HG03025 (cell line): Measurements from ENCODE around the gene XYLT1.
"Not testable (repeated sequence)": the region's sequence is repeated elsewhere in the genome, so short reads cannot be mapped to it uniquely, and the experiment has no call there.

Experiments
- ATAC-seq: cut with Tn5 transposase; IDR thresholded peaks from one replicate; pipeline ENCODE4 v1.9.1; 2021; ENCODE audit warnings: mild to moderate bottlenecking, moderate library complexity; ENCODE audit not compliant: unreplicated experiment, low FRiP score

XYLT1 gene

DNA sequence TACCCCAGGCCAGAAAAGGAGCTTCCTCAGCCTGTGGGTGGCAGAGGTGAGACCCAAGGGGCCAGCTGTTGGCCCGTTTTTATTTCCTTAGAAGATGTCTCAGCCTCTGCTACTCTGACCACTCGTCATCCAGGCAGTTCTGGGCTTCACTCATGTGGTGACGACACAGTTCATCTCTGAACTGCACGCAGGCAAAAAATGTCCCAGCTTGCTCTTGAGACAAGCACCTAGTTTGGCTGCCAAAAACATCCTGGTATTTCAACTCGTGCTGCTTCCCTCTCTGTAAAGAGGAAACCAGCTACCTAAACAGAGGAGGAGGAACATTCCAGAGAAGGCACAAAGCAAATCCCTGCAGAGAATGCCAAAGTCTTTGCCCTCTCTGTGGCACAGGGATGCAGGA, 125.7 kb downstream of the XYLT1 start:
- no peak for ATAC-seq

DNA sequence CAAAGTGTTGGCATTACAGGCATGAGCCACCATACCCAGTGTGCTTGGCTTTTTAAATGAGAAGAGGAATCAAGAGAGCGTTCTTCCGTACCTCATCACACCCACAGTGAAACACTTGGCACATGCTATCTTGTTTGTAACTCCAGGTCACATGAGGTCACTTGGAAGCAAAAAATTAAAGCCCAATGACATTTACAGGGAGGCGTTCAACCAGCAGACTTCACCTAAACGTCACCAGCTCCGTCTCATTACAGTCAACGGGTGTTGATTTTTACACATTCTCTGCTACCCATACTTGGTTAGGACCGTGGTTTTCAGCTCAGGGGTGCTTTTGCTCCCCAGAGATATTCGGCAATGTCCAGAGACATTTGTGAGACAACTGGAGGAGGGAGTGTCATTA, 127.0 kb downstream of the XYLT1 start:
- ATAC-seq, result no peak

DNA sequence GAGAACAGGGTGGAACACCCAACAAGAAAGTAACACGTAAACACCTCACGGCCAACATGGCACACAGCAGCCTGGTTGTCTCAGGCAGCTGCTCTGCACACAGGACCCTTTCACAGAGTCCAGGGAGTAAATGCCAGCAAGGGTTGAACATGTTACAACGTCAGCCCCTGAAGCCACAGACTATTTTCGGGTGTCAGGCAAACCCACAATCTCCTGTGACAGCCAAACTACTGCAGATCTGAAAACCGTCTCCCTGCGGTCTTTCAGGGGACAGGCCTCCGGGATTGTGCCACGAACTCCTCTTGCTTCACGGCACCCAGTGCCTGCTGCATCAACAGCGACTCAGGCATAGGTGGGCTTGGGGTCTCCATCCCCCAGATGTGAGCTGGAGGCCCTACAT, 127.7 kb downstream of the XYLT1 start:
- ATAC-seq, result no peak

DNA sequence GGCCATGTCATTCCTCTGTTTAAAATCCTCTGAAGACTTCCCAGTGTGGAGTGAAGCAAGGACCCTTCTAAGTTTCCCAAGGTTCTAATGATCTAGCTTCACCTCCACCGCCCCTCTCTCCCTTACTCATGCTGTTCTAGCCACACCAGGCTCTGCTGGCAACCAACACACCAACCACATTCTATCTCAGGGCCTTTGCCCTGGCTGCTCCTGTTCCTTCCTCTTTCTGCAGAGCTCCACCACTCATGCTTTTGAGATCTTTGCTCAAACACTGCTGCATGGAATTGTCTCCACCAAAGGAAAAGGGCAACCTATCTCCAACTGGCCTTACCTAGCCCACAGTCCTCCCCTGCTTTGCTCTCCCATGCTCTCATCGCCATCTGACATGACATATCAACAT, 128.7 kb downstream of the XYLT1 start:
- no peak for ATAC-seq

DNA sequence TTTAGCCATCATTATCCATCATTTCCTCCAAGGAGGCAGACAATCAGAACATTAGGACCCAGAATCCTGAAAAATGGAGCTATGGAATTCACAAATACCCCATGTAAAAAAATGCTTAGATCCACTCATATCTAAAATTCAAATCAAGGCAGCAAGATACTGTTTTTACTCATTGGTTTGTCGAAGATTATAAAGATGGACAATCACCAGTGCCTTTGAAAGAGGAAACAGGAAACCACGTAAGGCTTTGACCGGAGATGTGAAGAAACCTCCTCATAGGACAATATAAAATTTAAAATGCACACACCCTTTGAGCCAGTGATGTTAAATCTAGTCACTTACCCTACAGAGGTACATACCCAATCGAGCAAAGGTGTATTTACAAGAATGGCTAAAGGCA, 130.0 kb downstream of the XYLT1 start:
- no peak for ATAC-seq

DNA sequence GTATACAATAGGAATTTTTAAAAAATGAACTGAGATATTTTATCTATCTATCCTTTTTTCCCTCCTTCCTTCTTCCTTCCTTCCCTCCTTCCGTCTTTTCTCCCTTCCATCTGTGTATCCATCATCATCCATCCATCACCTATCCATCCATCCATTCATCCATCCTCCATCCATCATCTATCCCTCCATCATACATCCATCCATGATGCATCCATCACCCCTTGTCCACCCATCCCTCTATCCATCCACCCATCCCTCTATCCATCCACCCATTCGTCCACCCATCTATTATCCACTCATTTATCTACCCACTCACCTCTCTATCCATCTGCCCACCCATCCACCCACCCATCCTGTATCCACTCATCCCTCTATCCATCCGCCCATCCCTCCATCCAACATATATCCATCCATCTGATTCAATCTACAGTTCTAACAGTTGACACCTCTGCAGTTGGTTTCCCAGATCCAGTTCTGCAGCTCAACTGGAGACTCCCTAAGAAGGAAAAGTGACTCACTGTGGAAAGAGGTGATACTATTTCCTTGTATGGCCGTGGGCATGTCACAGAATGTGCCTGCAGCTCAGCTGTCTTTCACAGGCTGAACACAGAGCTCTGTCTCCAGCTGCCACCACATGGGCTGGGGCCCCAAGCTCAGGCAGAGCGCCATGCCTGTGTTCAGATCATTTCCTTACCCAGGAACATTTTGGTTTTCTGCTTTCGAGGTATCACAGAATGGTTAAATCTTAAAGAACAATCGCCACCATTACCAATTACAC, 130.8 kb downstream of the XYLT1 start:
- ATAC-seq, result no peak

DNA sequence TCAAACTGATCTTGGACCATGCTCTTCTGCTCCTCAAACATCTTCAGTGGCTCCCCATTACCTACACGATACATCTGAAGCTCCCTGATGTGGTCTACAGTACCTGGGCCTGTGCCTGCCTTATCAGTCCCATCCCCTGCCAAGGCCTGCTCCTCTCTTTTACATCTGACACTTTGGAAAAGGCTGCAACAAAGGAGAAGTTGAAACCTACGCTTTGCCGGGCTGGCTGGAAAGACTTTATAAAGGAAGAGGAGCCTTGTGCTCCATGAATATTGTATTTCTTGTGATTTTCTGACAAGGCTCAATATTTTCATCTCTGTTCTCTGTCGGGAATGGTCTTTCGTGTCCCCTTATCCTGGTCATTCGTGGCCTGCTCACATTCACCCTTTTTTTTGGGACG, 132.5 kb downstream of the XYLT1 start:
- ATAC-seq, result no peak

DNA sequence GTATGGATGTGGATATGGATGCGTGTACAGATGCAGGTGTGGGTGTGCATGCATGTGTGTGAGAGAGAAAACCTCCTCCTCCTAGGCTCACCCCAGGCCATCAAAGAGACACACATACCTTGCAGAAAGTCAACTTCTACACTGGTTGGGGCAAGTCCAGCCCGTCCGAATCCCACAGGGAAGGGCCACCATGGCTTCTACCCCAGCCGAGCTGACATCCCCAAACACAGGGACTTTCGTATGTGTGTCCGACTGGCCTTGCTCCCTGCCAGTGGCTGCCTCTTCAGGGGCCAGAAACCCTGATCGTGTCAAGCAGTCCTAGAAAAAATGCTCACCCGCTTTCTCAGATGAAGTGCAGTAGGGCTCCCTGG, 134.2 kb downstream of the XYLT1 start:
- ATAC-seq, result no peak

DNA sequence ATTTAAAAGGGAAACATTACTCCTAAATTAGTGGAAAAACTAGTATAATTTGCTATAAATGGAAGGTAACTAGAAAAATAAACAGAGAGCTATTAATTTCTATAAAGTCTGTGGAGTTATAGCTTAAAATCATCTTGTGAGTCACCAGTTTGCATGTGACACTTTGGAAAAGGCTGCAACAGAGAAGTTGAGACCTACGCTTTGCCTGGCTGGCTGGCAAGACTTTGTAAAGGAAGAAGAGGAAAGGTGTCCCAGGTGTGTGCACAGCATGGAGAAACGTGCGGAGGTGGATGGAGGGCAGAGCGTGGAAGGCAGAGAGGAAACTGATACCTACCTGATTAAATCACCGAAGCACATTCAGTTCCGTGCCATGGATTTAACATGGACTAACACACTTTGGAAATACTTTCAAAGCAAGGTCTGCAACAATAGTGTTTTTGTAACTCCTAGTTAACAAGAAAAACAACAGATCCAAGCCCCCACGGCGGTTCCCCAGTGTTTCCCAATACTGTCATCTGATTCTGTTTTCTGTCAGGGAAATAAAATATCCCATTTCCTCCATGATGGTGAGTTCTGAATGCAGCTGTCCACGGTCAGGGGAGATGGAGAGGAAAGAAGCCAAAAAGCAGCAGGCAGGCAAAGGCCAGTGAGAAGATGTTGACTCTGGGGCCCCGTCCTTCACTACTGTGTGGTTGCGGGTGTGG, 134.8 kb downstream of the XYLT1 start:
- ATAC-seq, result no peak

DNA sequence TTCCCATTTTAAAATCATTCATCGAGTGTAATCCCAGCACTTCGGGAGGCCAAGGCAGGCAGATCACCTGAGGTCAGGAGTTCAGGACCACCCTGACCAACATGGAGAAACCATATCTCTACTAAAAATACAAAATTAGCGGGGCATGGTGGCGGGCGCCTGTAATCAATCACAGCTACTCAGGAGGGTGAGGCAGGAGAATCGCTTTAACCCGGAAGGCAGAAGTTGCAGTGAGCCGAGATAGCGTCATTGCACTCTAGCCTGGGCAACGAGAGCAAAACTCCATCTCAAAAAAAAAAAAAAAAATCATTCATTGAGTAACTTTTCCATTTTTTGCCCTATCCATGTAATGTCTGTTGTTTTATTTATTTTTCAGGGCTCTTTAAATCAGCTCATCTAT, 135.4 kb downstream of the XYLT1 start:
- ATAC-seq, result not testable (repeated sequence)

DNA sequence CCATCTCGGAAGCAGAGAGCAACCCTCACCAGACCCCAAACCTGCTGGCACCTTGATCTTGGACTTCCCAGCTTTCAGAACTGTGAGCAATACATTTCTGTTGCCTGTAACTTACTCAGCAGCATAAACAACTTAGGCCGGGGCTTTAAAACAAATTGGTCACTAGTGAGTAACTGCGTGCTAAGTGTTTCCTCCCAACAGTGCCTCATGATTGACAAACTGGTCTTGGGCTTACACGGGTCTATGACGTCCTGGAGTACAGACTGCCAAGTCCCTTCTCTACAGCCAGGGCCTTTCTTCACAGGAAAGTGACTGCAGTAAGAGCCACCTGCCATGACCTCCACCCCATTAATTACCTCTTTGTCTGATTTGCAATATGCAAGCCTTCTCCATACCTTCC, 136.7 kb downstream of the XYLT1 start:
- ATAC-seq, result no peak

DNA sequence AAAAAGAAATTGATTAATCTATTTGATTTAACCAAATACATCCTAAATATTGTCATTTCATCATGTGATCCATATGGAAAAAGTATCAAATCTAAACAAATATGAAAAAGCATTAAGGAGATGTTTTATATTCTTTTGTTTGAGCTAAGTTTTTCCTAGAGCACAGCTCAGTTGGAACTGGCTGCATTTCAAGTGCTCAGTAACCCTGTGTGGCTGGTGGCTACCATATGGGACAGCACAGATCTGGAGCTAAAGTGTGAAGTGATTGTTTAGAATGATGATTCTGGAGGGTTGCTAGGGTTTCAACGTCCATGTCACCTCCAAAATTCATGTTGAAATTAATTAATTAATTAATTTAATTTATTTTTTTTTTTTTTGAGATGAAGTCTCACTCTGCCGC, 137.5 kb downstream of the XYLT1 start:
- ATAC-seq, result no peak

DNA sequence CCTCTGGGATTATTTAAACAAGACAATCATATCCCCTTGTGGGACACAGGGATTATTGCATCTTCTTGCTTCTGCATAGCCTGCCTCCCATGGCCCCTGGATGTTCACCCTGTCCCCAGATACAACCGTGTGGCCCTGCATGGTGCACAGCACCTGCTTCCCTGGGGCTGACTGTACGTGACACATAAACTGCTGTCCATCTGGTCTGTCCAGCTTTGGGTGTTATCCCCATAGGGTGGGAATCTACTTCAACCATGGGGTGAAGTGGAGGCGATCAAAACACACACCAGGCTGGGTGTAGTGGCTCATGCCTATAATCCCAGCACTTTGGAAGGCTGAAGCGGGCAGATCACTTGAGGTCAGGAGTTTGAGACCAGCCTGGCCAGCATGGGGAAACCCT, 138.8 kb downstream of the XYLT1 start:
- ATAC-seq, result no peak

DNA sequence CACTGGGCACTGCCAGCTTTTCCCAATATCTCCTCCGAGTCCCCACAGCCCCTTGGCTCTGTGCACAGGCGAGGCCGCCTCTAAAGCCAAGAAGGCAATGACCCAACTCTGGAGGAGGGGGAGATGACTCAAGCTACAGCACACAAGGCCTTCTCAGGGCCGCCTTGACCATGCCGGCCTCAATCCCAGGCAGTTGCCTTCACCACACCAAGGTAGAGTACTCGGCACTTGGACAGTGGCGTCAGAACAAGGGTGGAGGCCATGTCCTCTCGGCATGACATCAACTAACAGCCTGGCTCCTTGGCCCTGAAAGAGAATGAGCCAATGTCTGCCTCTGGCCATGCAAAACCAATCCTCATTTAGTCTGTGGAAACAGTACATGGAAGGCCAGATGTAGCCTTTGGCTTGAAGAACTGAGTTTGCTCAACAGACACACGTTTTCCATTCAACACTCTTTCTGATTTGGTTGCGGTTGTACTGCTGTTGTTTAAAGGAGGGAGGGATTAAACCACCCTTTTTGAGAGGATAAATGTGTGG, 139.6 kb downstream of the XYLT1 start:
- no peak for ATAC-seq

DNA sequence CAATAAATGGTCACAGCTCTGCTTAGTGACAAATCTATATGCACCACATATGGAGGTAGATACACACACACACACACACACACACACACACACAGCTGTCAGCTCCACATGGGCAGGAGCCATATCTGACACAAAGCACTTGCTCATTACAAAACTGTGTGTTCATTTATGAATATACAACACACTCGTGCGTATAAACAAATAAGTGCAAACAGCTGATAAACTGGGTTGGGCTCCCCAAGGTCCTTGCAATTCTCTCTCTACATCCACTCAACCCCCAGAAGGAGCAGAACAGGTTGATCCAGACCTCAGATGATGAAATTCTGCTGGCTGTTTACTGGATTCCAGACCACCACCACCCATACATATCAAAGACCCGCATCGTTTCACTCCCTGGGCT, 140.7 kb downstream of the XYLT1 start:
- no peak for ATAC-seq

DNA sequence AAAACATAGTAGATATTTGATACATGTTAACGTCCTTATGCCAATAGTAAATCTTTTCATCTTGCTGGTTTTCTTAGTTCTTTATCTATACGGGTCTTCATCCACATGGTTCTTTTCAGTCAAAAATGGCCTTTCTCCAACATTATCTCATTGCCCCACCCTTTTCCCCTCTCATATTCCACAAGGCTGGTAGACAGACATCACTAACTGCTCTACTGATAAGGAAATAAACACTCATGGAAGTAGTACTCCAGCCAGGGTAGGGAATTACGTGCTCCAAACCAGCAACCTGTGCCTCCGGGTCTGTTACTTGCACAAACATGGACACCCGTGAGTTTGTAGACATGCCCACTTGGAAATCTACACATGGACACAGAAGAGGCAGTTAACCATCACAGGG, 141.4 kb downstream of the XYLT1 start:
- no peak for ATAC-seq

DNA sequence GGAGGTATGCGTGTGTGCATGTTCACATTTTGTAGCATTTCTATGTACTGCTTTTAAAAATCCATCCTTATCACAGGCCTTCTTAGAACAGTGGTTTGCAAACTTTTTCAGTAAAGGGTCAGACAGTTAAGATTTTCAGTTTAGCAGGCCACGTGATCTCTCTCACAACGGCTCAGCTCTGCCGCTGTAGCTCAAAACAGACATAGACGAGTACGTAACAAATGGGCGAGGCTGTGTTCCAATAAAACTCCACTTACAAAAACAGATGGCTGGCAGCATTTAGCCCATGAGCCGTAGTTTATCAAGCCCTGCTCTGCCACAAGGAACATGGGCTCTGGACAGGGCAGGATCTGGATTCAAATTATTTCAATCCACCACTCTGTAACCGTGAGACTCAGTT, 141.8 kb downstream of the XYLT1 start:
- no peak for ATAC-seq

DNA sequence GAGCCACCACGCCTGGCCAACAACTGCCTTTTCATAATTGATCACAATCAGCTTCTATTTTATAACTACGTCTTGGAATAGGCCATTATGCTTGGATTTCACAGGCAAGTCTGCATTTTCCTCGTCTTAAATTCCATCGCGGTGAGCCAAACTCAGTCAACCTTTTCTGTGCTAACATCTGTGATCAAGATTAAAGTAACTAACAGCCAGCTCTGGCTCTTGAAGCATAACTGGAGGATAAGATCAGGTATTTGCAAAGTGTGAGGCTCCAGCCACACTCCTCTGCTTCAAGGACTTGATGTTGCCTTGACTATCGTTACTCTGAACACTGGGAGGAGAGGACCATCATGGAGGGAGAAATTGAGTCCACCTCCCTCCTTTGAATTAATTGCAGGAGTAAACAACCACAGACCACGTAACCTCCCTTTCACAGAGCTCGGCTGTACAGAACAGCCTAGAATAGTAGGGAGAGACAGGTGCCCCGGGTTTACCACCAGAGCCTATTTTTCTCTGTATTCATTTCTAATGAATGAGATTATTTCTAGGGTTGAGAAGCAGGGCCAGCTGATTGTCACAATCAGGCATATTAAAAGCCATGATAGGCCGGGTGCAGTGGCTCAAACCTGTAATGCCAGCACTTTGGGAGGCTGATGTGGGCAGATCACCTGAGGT, 143.0 kb downstream of the XYLT1 start:
- no peak for ATAC-seq

DNA sequence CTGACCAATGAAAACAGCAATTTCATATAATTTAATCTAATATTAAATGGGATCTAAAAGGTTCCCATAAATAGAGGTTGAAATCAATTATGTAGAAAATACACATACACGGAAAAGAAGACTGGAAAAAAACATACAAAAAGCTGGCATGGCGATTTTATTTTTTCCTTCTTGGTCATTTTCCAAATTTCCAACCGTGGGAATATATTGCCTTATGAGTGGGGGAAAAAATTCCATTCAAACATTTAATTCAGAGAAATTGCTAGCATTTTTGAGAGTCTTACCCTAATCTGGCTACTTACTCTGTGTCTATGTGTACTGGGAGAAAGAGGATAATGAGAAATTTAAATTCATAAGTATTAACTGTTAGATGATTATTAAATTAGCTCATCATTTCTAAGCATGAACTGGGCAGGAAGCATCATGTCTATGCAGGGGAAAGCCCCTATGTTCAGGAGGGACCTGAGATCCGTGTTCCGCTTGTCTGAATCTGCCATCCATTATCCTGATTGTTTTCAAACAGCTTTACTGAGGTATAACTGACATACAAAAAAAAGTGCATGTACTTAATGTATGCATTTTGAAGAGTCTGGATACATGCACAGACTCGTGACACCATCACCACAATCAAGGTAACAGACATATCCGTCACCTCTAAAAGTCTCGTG, 145.2 kb downstream of the XYLT1 start:
- no peak for ATAC-seq

DNA sequence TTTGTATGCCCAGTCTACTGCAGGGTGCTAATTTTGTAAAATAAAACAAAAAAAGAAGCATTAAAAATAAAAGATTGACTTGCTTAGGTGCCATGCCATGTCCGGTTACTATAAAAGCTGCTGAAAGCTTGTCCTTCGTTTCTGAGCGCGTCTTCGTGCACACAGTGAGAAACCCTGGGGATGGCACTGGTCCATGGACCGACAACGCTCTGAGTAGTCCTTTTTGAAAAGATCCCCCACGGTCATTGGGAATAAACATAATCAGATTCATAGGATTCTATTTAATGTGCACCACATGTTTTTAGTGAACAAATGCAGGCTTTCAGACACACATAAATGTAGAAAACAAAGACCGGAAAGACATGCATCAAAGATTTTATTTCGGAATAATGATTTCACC, 146.3 kb downstream of the XYLT1 start:
- ATAC-seq, result no peak

DNA sequence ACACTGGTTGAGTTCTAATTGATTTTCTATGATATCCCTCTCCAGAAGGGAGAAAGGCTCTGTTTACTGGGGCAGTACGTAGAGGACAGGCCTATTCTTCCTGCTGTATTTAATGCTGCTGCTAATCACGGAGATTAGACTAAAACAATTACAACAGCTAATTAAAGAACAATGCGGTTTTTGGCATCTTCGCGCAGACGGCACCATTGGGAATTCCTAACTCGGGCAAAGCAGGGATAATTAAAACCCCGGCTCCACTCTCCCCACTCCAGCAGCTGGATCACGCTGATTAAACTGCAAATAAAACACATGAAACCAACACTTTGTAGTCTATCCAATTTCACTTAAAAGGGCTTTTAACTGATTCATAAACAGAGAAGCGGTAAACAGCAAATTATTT, 147.6 kb downstream of the XYLT1 start:
- ATAC-seq, result no peak
